K562 (cell line): Measurements from ENCODE around the gene TMEM116. TPM values are rescaled to one million over a fixed set of nuclear protein-coding genes. Genes with fewer than 3 reads are reported as not detected.

Source experiments
- ARID1B ChIP-seq: fragments of 450-650 bp; IDR thresholded peaks from 2 replicates; pipeline ENCODE4 v1.6.1; 2016; ENCODE audit warnings: antibody characterized with exemption, mild to moderate bottlenecking, inconsistent platforms
- BRD4 ChIP-seq: fragments of 200-600 bp; sonication (generic); IDR thresholded peaks from 2 replicates; pipeline ENCODE4 v1.6.1; 2017; ENCODE audit warnings: inconsistent platforms
- CREBBP ChIP-seq: IDR thresholded peaks from one replicate; pipeline ENCODE4 v1.6.1; 2012; ENCODE audit warnings: low read depth, mild to moderate bottlenecking, control low read depth, inconsistent platforms, low read length
- E2F6 ChIP-seq, 2 experiments: IDR thresholded peaks; 2 replicates each; pipeline ENCODE4 v1.6.1; 2011; ENCODE audit warnings: borderline replicate concordance in 1 of 2, control low read depth in 1 of 2, low read depth in 1 of 2, low read length in 1 of 2, mild to moderate bottlenecking in 1 of 2, mixed read lengths in 1 of 2, moderate library complexity in 1 of 2; ENCODE audit not compliant: insufficient read depth in 1 of 2, insufficient read length in 1 of 2, poor library complexity in 1 of 2, severe bottlenecking in 1 of 2; ENCODE audit errors: extremely low read depth in 1 of 2
- EHMT2 ChIP-seq: fragments of 450-650 bp; IDR thresholded peaks from 2 replicates; pipeline ENCODE4 v1.6.1; 2018; ENCODE audit warnings: antibody characterized with exemption
- HMBOX1 ChIP-seq: sonication (generic); IDR thresholded peaks from 2 replicates; pipeline ENCODE4 v1.6.1; 2016
- LARP7 ChIP-seq: fragments of 450-650 bp; IDR thresholded peaks from 2 replicates; pipeline ENCODE4 v1.6.1; 2016
- MAZ ChIP-seq, 2 experiments: fragments of 450-650 bp in 1 of 2; sonication (generic) in 1 of 2; formaldehyde crosslinking; IDR thresholded peaks in 1 of 2; conservative IDR thresholded peaks in 1 of 2; 2 replicates each; pipeline versions ENCODE4 v1.4.0 to v1.5.0; 2020; ENCODE audit warnings: mild to moderate bottlenecking in 1 of 2, missing genetic modification reagents in 1 of 2
- MBD2 ChIP-seq: sonication (generic); IDR thresholded peaks from 2 replicates; pipeline ENCODE4 v1.6.1; 2016; ENCODE audit warnings: low read depth, borderline replicate concordance
- MTA1 ChIP-seq: fragments of 450-650 bp; IDR thresholded peaks from 2 replicates; pipeline ENCODE4 v1.6.1; 2017; ENCODE audit warnings: borderline replicate concordance
- NEUROD1 ChIP-seq: fragments of 150-350 bp; IDR thresholded peaks from 2 replicates; pipeline ENCODE4 v1.6.1; 2014; ENCODE audit warnings: borderline replicate concordance, low read length, low read depth; ENCODE audit not compliant: partially characterized antibody
- NFE2 ChIP-seq: IDR thresholded peaks from 2 replicates; pipeline ENCODE4 v1.6.1; 2014; ENCODE audit warnings: antibody characterized with exemption, low read depth
- NR1H2 ChIP-seq: sonication (generic); formaldehyde crosslinking; IDR thresholded peaks from 2 replicates; pipeline ENCODE4 v1.4.0; 2020; ENCODE audit warnings: mild to moderate bottlenecking, missing genetic modification reagents
- SAFB ChIP-seq: fragments of 200-400 bp; formaldehyde crosslinking; IDR thresholded peaks from 2 replicates; pipeline ENCODE4 v1.6.1; 2017; ENCODE audit warnings: low read depth, low read length, borderline replicate concordance
- SETDB1 ChIP-seq: IDR thresholded peaks from one replicate; pipeline ENCODE4 v1.6.1; 2012; ENCODE audit warnings: low read length, control low read depth, inconsistent platforms
- SMARCA4 ChIP-seq: fragments of 450-650 bp; IDR thresholded peaks from 2 replicates; pipeline ENCODE4 v1.6.1; 2016
- SRSF9 ChIP-seq: fragments of 200-400 bp; formaldehyde crosslinking; IDR thresholded peaks from 2 replicates; pipeline ENCODE4 v1.6.1; 2017; ENCODE audit warnings: low read depth, low read length, borderline replicate concordance
- THRAP3 ChIP-seq: fragments of 450-650 bp; IDR thresholded peaks from 2 replicates; pipeline ENCODE4 v1.6.1; 2016; ENCODE audit warnings: mild to moderate bottlenecking, inconsistent platforms, borderline replicate concordance
- WHSC1 ChIP-seq: IDR thresholded peaks from one replicate; pipeline ENCODE4 v1.6.1; 2012; ENCODE audit warnings: low read length, control low read depth, inconsistent platforms
- ZFP91 ChIP-seq: sonication (generic); formaldehyde crosslinking; IDR thresholded peaks from 2 replicates; pipeline ENCODE4 v1.8.0; 2022; ENCODE audit warnings: mild to moderate bottlenecking, missing genetic modification reagents
- ZNF384 ChIP-seq: IDR thresholded peaks from 2 replicates; pipeline ENCODE4 v1.6.1; 2012; ENCODE audit warnings: low read depth, low read length, improper control_type of control experiment
- ZNF695 ChIP-seq: fragments of 450-650 bp; formaldehyde crosslinking; IDR thresholded peaks from 2 replicates; pipeline ENCODE4 v1.4.0; 2020; ENCODE audit warnings: mild to moderate bottlenecking, moderate library complexity
- ZNF76 ChIP-seq: fragments of 250-450 bp; sonication (Bioruptor Pico); IDR thresholded peaks from 2 replicates; pipeline ENCODE4 v1.4.0; 2020; ENCODE audit warnings: mild to moderate bottlenecking, moderate library complexity, borderline replicate concordance
- polyA plus RNA-seq, 8 experiments: library from polyadenylated mRNA; depleted of rRNA in 4 of 8; stranded (reverse) in 5 of 8; unstranded in 3 of 8; fragments of >200 nt; fragmentation: Nextera tagmentation in 2 of 8; fragmentation: Illumina TruSeq in 1 of 8; extraction: Ambion mirVana in 2 of 8; extraction: Trizol in 1 of 8; gene quantifications; 2 replicates each; pipeline versions ENCODE4 v1.2.1 to v1.2.3, GENCODE V29; 2011 to 2014; ENCODE audit warnings: inconsistent platforms in 1 of 8, missing spikeins in 1 of 8
- total RNA-seq, 7 experiments: library from RNA; depleted of rRNA in 6 of 7; stranded (reverse); fragments of >200 nt in 6 of 7; fragmentation: Illumina TruSeq in 2 of 7; extraction: Trizol in 2 of 7; gene quantifications; 2 replicates each; pipeline versions ENCODE4 v1.2.1 to v1.2.3, GENCODE V29; 2011 to 2021; ENCODE audit warnings: low replicate concordance in 1 of 7
- TF ChIP-seq, protein P1 (sequence below): fragments of 450-650 bp; formaldehyde crosslinking; IDR thresholded peaks from 2 replicates; pipeline ENCODE4 v1.4.0; 2020; ENCODE audit warnings: mild to moderate bottlenecking, moderate library complexity

The TMEM116 gene
- total and polyA plus RNA-seq, 9 of the 15 experiments (the other 6 are each of a cell fraction or from before 2014, with no cell fraction given), result 5.2 to 78.6 (median 13.9) TPM

DNA sequence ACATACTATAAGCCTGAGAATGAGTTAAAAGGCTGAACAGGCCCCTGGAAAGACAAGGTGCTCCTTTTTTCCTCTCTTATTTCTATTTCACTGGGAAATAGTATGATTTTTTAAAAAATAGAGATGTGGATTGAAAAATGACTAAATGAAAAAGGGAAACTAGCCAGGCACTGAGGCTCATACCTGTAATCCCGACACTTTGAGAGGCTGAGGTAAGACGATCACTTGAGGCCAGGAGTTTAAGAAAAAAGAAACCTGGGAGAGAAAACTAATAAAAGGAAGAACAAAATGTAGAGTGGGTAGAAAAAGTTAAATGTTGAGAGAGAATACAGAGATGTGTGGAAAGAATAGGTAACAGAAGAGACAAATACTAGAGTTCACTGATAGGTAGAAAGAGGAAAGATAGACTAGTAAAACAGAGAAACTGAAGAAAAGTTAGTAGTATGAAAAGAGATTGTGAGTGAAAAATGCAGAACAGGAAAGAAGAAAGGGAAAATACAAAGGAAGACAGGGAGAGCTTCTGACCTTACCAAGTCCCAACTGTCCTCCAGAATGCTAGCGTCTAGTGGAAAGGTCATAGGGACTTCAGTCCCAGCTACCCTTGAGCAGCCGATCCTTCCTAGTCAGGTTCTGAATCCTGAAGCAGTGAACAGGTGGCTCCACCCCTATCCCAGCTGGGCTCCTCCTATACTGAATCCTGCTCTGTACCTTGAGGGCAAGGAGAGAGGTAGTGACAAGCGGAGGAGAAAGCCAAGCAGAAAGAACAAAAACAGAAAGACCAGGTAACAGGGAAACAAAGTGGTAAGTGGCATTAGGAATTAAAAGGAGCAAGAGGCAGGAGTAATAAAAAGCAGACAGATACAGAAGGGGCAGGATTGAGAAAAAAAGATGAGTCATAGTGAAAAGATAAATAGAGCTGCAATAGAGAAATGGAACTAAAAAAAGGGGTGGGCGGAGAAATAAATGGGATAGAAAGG lies 7.3 kb downstream of the TMEM116 start (continued):
- TF ChIP-seq NEUROD1, result no peak
- TF ChIP-seq CREBBP, result no peak
- TF ChIP-seq SRSF9, result no peak
- no peak for TF ChIP-seq E2F6 (IDR thresholded peaks at IDR 0.05; ENCODE audit: borderline replicate concordance in 1 of 2, extremely low read depth in 1 of 2, insufficient read depth in 1 of 2, insufficient read length in 1 of 2, low read depth in 1 of 2, low read length in 1 of 2, poor library complexity in 1 of 2, severe bottlenecking in 1 of 2)
- no peak for TF ChIP-seq SETDB1
- TF ChIP-seq, protein P1, sequence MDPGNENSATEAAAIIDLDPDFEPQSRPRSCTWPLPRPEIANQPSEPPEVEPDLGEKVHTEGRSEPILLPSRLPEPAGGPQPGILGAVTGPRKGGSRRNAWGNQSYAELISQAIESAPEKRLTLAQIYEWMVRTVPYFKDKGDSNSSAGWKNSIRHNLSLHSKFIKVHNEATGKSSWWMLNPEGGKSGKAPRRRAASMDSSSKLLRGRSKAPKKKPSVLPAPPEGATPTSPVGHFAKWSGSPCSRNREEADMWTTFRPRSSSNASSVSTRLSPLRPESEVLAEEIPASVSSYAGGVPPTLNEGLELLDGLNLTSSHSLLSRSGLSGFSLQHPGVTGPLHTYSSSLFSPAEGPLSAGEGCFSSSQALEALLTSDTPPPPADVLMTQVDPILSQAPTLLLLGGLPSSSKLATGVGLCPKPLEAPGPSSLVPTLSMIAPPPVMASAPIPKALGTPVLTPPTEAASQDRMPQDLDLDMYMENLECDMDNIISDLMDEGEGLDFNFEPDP, result no peak
- no peak for TF ChIP-seq BRD4
- no peak for TF ChIP-seq SAFB
- TF ChIP-seq MBD2, result no peak
- TF ChIP-seq LARP7, result peak; percentile 65; the same call in 1 of the 2 replicates
- TF ChIP-seq NR1H2 (CRISPR knock-in tag), result no peak
- no peak; the same call in none of the 2 replicates for TF ChIP-seq EHMT2
- TF ChIP-seq ZNF695 (CRISPR knock-in tag), result no peak
- TF ChIP-seq MTA1, result no peak; the same call in none of the 2 replicates
- no peak for TF ChIP-seq MAZ (CRISPR knock-in tag; conservative IDR thresholded peaks at IDR 0.05 in 1 of 2, IDR thresholded peaks at IDR 0.05 in 1 of 2)
- peak; percentile 77 for TF ChIP-seq NFE2
- peak; percentile 46 for TF ChIP-seq HMBOX1
- TF ChIP-seq THRAP3, result peak; percentile 24; the same call in 1 of the 2 replicates
- TF ChIP-seq ZNF384, result no peak
- no peak for TF ChIP-seq ZFP91 (CRISPR knock-in tag)
- TF ChIP-seq ZNF76 (CRISPR knock-in tag), result no peak
- TF ChIP-seq ARID1B, result peak; percentile 81
- TF ChIP-seq WHSC1, result no peak
- TF ChIP-seq SMARCA4, result peak; percentile 91
